ENCODE measurements around the gene S1PR1.

Gene S1PR1

GRCh38 chr1:101247404-101248287 is 10.8 kb downstream of the S1PR1 start:
- Mint-ChIP-seq H3K4me3 (no peak overlapping the region), H3K27me3 (no peaks in the 10 kb centered on the region), H3K4me1 (peaks cover 74% of the 10 kb centered on the region), H3K27ac (peak overlapping the region; percentile 9), H3K36me3 (ENCODE audit: low read depth) (peaks cover 17% of the 10 kb centered on the region), H3K9me3 (no peaks in the 10 kb centered on the region)
- ATAC-seq (no peak), DNase-seq (no peak)

- Mint-ChIP-seq H3K27me3 (no peaks in the 10 kb centered on the region), H3K9me3 (no peaks in the 10 kb centered on the region), H3K4me1 (peaks cover 65% of the 10 kb centered on the region), H3K36me3 (ENCODE audit: low read depth) (peaks cover 1% of the 10 kb centered on the region), H3K27ac (no peak overlapping the region), H3K4me3 (no peak overlapping the region)
- ATAC-seq = no peak
- DNase-seq = no peak
Measured at GRCh38 chr1:101250222-101250621, 13.4 kb downstream of the S1PR1 start.

DNA sequence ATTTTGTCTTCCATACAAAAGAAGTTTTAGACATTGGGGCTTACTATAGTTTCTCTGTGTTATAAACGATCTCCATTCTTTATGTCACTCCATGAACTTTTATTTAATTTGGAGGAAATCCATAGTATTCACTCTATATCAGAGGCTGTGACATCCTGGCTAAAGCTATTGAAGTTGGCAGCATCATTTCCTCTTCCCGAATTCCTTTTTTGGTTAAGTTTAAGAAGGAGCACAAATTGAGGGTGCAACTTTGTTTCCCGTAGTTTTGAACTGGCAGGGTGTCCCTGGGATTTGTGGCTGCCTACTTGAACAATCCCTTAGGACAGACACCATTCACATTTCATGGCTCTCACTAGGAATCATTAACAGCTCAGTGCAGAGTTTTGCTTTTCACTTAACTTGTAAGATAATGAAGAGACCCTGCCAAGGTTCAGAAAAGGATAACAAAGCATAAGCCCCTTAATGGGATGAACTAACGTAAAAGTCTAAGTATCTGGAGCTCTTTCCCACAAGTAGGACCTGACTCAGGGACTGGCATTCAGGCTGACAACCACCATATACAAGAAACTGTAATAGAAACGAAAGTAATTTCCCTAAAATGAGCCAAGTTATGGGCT is 13.9 kb downstream of the S1PR1 start:
- Mint-ChIP-seq H3K4me3 (no peak overlapping the region), H3K4me1 (peaks cover 60% of the 10 kb centered on the region)

GRCh38 chr1:101251504-101251903 is 14.7 kb downstream of the S1PR1 start:
- Mint-ChIP-seq H3K27me3 (no peaks in the 10 kb centered on the region), H3K4me1 (peaks cover 56% of the 10 kb centered on the region), H3K27ac (no peak overlapping the region), H3K36me3 (ENCODE audit: low read depth) (peaks cover 1% of the 10 kb centered on the region), H3K9me3 (no peaks in the 10 kb centered on the region), H3K4me3 (no peak overlapping the region)
- DNase-seq = no peak
- no peak for ATAC-seq

More for the DNA sequence above, 13.9 kb downstream of the S1PR1 start:
- ATAC-seq (no peak), DNase-seq (no peak)
- Mint-ChIP-seq H3K36me3 (ENCODE audit: low read depth) (peaks cover 1% of the 10 kb centered on the region), H3K27me3 (no peaks in the 10 kb centered on the region), H3K27ac (no peak overlapping the region), H3K9me3 (no peaks in the 10 kb centered on the region)

GRCh38 chr1:101253976-101254674 is 17.3 kb downstream of the S1PR1 start:
- no peaks in the 10 kb centered on the region for H3K27me3 Mint-ChIP-seq
- H3K36me3 Mint-ChIP-seq (ENCODE audit: low read depth) = peaks cover 1% of the 10 kb centered on the region
- peak overlapping the region; percentile 9 for H3K27ac Mint-ChIP-seq
- ATAC-seq = peak; percentile 87
- H3K4me3 Mint-ChIP-seq = no peak overlapping the region
- H3K9me3 Mint-ChIP-seq = no peaks in the 10 kb centered on the region
- no peak for DNase-seq
- peaks cover 66% of the 10 kb centered on the region for H3K4me1 Mint-ChIP-seq

- Mint-ChIP-seq H3K4me1 (peaks cover 71% of the 10 kb centered on the region), H3K9me3 (no peaks in the 10 kb centered on the region), H3K4me3 (no peak overlapping the region), H3K36me3 (ENCODE audit: low read depth) (no peaks in the 10 kb centered on the region), H3K27me3 (no peaks in the 10 kb centered on the region), H3K27ac (peak overlapping the region; percentile 74)
- ATAC-seq = peak; percentile 44
- no peak for DNase-seq
Measured at GRCh38 chr1:101257500-101258325, 20.9 kb downstream of the S1PR1 start.

DNA sequence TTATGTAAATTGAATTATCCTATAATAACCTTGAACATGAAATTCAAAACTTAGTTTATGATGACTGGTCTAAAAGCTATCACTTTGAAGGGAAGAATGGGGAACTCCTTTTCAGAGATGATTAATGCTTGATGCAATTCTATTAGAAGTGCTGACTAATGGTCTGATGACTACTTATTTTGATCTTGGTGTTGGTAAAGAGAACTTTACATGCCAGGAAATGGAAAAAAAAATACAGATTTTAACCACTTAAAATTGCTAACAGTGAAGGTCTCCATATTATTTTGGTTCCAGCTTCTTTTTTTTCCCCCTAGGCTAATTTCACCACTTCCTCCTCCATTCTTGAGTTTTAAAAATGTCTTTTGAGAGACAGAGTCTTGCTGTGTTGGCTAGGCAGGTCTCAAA is 22.9 kb downstream of the S1PR1 start:
- Mint-ChIP-seq H3K4me3 (no peak overlapping the region), H3K27me3 (no peaks in the 10 kb centered on the region), H3K9me3 (no peaks in the 10 kb centered on the region), H3K27ac (peak overlapping the region; percentile 54), H3K36me3 (ENCODE audit: low read depth) (no peaks in the 10 kb centered on the region), H3K4me1 (peaks cover 71% of the 10 kb centered on the region)
- no peak for DNase-seq
- ATAC-seq = peak; percentile 57

- DNase-seq (no peak), ATAC-seq (peak; percentile 9)
- H3K9me3 Mint-ChIP-seq = no peaks in the 10 kb centered on the region
- peak overlapping the region; percentile 54 for H3K27ac Mint-ChIP-seq
- no peaks in the 10 kb centered on the region for H3K36me3 Mint-ChIP-seq (ENCODE audit: low read depth)
- H3K4me1 Mint-ChIP-seq = peaks cover 75% of the 10 kb centered on the region
- no peaks in the 10 kb centered on the region for H3K27me3 Mint-ChIP-seq
- no peak overlapping the region for H3K4me3 Mint-ChIP-seq
Measured at GRCh38 chr1:101260556-101261350, 23.9 kb downstream of the S1PR1 start.

GRCh38 chr1:101261623-101262022 is 24.8 kb downstream of the S1PR1 start:
- Mint-ChIP-seq H3K27me3 (no peaks in the 10 kb centered on the region), H3K4me3 (peak overlapping the region; percentile 21), H3K27ac (peak overlapping the region; percentile 21), H3K9me3 (no peaks in the 10 kb centered on the region), H3K4me1 (peaks cover 77% of the 10 kb centered on the region), H3K36me3 (ENCODE audit: low read depth) (no peaks in the 10 kb centered on the region)
- ATAC-seq (no peak), DNase-seq (no peak)

DNA sequence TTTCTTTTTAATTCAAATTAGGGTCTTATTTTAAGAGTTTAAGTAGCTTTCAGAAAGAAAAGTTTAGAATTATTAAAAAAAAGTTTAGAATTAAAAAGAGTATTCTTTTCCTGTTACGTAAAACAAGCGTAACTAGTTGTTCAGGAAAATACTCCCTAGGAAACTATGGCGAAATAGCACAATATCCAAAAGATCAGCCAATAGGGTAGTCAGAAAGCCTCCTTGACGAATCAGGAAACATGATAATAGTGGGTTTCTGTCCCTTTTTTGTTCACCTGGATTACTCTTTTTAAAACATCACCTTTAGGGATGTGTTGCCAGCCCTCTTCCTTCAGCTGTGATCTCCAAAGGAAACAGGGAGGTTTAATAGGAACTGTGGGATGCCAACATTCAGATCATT is 25.2 kb downstream of the S1PR1 start:
- Mint-ChIP-seq H3K4me1 (peaks cover 76% of the 10 kb centered on the region), H3K27me3 (no peaks in the 10 kb centered on the region), H3K36me3 (ENCODE audit: low read depth) (no peaks in the 10 kb centered on the region), H3K4me3 (peak overlapping the region; percentile 49), H3K27ac (peak overlapping the region; percentile 63), H3K9me3 (no peaks in the 10 kb centered on the region)
- ATAC-seq = no peak
- no peak for DNase-seq

- Mint-ChIP-seq H3K27me3 (no peaks in the 10 kb centered on the region), H3K4me3 (peak overlapping the region; percentile 49), H3K36me3 (ENCODE audit: low read depth) (no peaks in the 10 kb centered on the region), H3K9me3 (no peaks in the 10 kb centered on the region), H3K4me1 (peaks cover 75% of the 10 kb centered on the region), H3K27ac (peak overlapping the region; percentile 63)
- ATAC-seq (peak; percentile 50), DNase-seq (no peak)
Measured at GRCh38 chr1:101262630-101263348, 26.0 kb downstream of the S1PR1 start.

- Mint-ChIP-seq H3K4me1 (peaks cover 67% of the 10 kb centered on the region), H3K36me3 (ENCODE audit: low read depth) (no peaks in the 10 kb centered on the region), H3K9me3 (no peaks in the 10 kb centered on the region), H3K27me3 (no peaks in the 10 kb centered on the region), H3K4me3 (no peak overlapping the region), H3K27ac (peak overlapping the region; percentile 33)
- ATAC-seq (no peak), DNase-seq (no peak)
Measured at GRCh38 chr1:101264697-101265096, 27.9 kb downstream of the S1PR1 start.

DNA sequence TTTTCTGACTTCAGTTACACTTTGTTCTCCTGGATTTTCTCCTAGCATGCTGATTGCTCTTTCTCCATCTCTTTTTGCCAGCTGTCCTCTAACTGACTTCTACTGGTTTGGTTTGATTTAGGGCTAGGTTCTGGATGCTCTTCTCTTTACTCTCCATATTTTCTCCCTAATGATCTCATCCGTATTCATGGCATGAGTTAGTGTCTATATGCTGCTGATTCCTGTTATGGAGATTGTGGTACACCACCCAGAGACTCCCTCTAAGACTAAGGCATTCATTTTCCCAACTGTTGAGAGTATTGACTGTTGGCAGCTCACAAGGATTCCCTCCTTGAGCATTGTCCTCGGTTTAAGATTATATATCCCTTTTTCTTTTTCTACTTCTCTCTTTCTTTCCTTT is 28.9 kb downstream of the S1PR1 start:
- no peaks in the 10 kb centered on the region for H3K27me3 Mint-ChIP-seq
- DNase-seq (no peak), ATAC-seq (no peak)
- no peaks in the 10 kb centered on the region for H3K9me3 Mint-ChIP-seq
- H3K4me1 Mint-ChIP-seq = peaks cover 57% of the 10 kb centered on the region
- H3K4me3 Mint-ChIP-seq = no peak overlapping the region
- no peak overlapping the region for H3K27ac Mint-ChIP-seq
- H3K36me3 Mint-ChIP-seq (ENCODE audit: low read depth) = no peaks in the 10 kb centered on the region
